Measurements from ENCODE around the gene PRKACB.
A peak's percentile ranks its signal among the peaks of the same experiment; 100 is the strongest.

The PRKACB gene

GRCh38 chr1:84271441-84272151, 127.5 kb downstream of the PRKACB start:
- POLR2A ChIA-PET, result no interaction called here
- TF ChIP-seq CTCF (IDR thresholded peaks at IDR 0.05; ENCODE audit: control extremely low read depth, extremely low read depth, low read depth, missing control alignments), result no peak
- peak; percentile 56 for DNase-seq (ENCODE audit: extremely low spot score)
- CTCF ChIA-PET, result no interaction called here

GRCh38 chr1:84272401-84272800, 128.3 kb downstream of the PRKACB start:
- no peak for DNase-seq (ENCODE audit: extremely low spot score)
- no peak for TF ChIP-seq CTCF (IDR thresholded peaks at IDR 0.05; ENCODE audit: control extremely low read depth, extremely low read depth, low read depth, missing control alignments)
- CTCF ChIA-PET, result no interaction called here
- POLR2A ChIA-PET, result no interaction called here

- TF ChIP-seq CTCF (IDR thresholded peaks at IDR 0.05; ENCODE audit: control extremely low read depth, extremely low read depth, low read depth, missing control alignments), result no peak
- DNase-seq (ENCODE audit: extremely low spot score), result no peak
- ChIA-PET POLR2A (no interaction called here), CTCF (interaction anchor here (1.4 kb wide), 1 partner anchor 12 kb away, joined by 3 read pairs; no protein-coding TSS in a partner anchor)
Observed at GRCh38 chr1:84277343-84278059, 133.4 kb downstream of the PRKACB start.

- ChIA-PET CTCF (no interaction called here), POLR2A (no interaction called here)
- TF ChIP-seq CTCF (IDR thresholded peaks at IDR 0.05; ENCODE audit: control extremely low read depth, extremely low read depth, low read depth, missing control alignments), result no peak
- DNase-seq (ENCODE audit: extremely low spot score), result no peak
Observed at GRCh38 chr1:84278905-84279304, 134.8 kb downstream of the PRKACB start.

GRCh38 chr1:84280912-84281311, 136.8 kb downstream of the PRKACB start:
- TF ChIP-seq CTCF (IDR thresholded peaks at IDR 0.05; ENCODE audit: control extremely low read depth, extremely low read depth, low read depth, missing control alignments), result no peak
- ChIA-PET POLR2A (no interaction called here), CTCF (no interaction called here)
- DNase-seq (ENCODE audit: extremely low spot score), result no peak

GRCh38 chr1:84282780-84283333, 138.8 kb downstream of the PRKACB start:
- DNase-seq (ENCODE audit: extremely low spot score), result no peak
- POLR2A ChIA-PET, result no interaction called here
- CTCF ChIA-PET, result interaction anchor here (0.7 kb wide), 1 partner anchor 10 kb away, joined by 3 read pairs; no protein-coding TSS in a partner anchor
- no peak for TF ChIP-seq CTCF (IDR thresholded peaks at IDR 0.05; ENCODE audit: control extremely low read depth, extremely low read depth, low read depth, missing control alignments)

Data from GM10248 (cell line).